GM20431 (cell line): Measurements from ENCODE around the gene SMARCC2.
"Not testable (repeated sequence)": the region's sequence is repeated elsewhere in the genome, so short reads cannot be mapped to it uniquely, and the experiment has no call there.

Experiments
- in situ Hi-C: fragments of 300-500 bp; cut with MseI, MboI; formaldehyde crosslinking; loops from one replicate; pipeline ENCODE4 v1.15.0; 2020; ENCODE audit warnings: low sequenced_read_pairs; ENCODE audit not compliant: unreplicated experiment

The SMARCC2 gene

GRCh38 chr12:56169229-56169759 is 20.0 kb downstream of the SMARCC2 start:
- in situ Hi-C loops, result no loop called here

- in situ Hi-C loops, result no loop called here
Observed at GRCh38 chr12:56165369-56165768, 23.9 kb downstream of the SMARCC2 start.

DNA sequence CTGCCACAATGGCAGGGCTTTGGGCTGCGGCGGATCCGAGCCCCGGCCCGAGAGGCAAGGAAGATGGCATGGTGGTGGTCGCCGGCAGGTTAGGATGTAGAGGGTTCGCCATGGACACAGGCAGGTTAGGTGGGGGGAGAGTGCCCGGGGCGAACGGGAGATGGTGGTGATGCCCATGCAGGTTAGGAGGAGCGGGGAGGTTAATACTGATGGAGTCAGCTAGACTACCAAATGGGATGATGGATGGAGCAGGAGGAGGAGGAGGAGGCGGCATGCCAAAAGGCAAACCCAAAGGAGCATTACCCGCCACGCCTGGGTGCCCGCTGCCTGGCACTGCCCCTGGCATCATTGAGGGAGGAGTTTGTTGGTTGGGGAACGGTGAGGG is 24.9 kb downstream of the SMARCC2 start:
- in situ Hi-C loops, result no loop called here

GRCh38 chr12:56163533-56164344 is 25.5 kb downstream of the SMARCC2 start:
- in situ Hi-C loops, result no loop called here

DNA sequence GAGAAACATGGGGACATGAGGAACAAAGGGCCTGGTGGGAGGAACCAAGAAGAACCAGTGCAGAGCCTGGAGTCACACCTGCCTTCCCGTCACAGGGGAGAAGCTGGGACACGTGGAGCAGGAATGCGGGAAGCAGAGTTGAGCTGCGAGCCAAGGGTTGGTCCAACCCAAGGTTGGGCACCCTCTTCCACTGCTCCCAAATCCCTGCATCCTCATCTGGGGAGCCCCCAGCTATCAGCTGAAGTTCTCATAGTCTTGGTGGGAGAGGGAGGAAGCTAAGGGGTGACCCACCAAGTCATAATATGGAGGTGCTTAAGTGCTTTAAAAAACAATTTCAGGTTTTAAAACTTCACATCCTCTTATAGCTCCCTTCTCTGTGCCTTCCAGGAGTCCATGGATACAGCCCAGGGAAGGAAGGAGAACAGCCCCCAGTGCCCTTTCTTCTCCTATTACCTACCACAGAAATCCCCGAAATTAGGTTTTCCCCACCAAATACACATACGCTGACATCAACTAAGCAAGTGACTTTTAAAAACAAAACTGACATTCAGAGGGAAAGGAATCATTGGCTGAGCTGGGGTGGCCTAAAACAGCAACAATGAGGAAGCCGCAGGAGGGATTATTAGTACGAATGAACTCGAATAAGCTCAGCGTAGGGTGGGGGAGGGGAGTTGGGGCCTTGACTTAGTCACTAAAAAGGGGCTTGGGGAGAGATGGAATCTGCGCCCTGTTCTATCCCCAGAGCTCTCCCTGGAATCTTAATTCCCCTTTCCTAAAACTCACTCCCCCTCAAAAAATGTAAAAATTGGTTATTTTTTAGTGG is 26.6 kb downstream of the SMARCC2 start:
- in situ Hi-C loops, result no loop called here

DNA sequence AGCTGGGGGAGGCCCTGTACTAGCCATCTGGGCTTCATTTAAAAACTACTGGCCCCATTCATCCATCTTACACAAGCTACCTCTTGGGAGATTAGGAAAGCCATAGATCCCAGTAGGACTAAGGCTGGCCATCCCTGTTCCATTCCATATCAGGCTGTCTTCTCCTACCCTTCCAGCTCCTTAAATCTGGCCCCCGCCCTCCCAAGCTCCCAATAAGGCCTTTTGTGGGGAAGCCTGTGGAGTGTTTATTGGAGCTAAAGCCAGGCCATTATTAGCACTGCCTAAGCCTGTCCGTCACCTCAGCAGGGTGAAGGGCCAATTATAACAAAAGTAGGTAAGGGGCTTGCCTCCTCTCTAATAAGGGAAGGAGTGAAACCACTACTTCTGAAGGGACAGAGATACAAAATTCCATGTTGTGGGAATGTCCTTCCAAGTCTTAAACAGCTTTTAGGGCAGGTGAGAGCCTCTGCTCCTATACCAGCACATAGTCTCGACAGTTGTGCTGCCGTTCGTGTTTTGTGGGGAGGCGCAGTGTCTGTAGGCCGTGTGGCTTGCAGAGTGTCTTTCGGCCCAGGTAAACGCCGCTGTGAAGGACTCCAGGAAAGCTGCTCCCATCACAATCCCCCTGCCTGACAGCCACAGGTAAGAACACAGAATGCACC is 27.5 kb downstream of the SMARCC2 start:
- in situ Hi-C loops, result no loop called here

GRCh38 chr12:56160894-56161689 is 28.2 kb downstream of the SMARCC2 start:
- in situ Hi-C loops, result no loop called here

- in situ Hi-C loops, result no loop called here
Observed at GRCh38 chr12:56160193-56160763, 29.0 kb downstream of the SMARCC2 start.

DNA sequence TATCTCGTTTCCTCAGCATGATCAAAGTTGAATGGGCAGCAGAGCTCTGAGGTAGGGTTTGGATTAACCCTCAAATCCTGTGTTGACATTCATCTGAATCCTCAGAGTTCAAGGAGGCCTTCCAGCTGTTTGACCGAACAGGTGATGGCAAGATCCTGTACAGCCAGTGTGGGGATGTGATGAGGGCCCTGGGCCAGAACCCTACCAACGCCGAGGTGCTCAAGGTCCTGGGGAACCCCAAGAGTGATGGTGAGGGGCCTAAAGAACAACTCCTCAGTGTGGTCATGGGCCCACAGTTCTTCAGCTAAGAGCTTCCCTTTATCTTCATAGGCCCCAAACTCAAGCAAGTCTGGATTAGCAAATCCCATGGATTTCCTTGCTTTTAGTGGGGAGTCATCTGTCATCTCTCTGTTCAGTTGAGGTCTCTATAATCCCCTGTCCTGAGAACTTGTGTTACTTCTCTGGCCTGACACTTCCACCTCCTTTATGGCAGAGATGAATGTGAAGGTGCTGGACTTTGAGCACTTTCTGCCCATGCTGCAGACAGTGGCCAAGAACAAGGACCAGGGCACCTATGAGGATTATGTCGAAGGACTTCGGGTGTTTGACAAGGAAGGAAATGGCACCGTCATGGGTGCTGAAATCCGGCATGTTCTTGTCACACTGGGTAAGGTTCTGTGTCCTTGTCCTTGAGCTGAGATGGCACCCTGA is 29.6 kb downstream of the SMARCC2 start:
- in situ Hi-C loops, result no loop called here

DNA sequence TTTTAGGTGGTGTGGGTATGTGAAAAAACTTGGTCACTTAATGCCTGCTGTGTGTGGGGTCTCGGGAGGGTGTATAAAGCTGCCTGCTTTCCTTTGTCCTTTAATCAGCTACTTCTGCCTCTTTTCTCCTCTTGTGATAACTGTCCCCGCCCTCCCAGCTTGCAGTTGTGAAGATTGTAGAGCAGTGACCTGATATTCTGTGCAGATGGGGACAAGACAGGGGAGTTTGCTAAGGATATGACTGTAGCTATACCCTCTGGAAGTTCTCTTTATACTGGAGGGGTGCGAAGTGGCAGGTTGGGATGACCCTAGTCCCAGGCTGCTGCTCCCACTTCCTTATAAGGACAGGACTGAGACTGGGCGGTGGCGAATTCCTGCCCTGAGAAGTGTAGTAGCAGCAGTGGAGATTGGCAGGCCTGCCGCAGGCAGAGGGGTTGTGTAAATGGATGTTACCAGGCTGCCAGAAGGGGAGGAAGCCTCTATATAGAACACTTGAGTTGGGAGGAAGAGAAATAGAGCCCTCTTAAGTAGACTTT is 30.3 kb downstream of the SMARCC2 start:
- in situ Hi-C loops, result no loop called here

- in situ Hi-C loops, result no loop called here
Observed at GRCh38 chr12:56158029-56158925, 31.0 kb downstream of the SMARCC2 start, which contains the start of gene MYL6. Gene MYL6, plus strand, starts transcription at chr12:56158359. Its CDS starts 43 bp downstream, at chr12:56158402.

- in situ Hi-C loops, result no loop called here
Observed at GRCh38 chr12:56157201-56158028, 31.9 kb downstream of the SMARCC2 start.

GRCh38 chr12:56156464-56157200 is 32.7 kb downstream of the SMARCC2 start:
- in situ Hi-C loops, result not testable (repeated sequence)

- in situ Hi-C loops, result no loop called here
Observed at GRCh38 chr12:56155256-56155845, 33.9 kb downstream of the SMARCC2 start.

DNA sequence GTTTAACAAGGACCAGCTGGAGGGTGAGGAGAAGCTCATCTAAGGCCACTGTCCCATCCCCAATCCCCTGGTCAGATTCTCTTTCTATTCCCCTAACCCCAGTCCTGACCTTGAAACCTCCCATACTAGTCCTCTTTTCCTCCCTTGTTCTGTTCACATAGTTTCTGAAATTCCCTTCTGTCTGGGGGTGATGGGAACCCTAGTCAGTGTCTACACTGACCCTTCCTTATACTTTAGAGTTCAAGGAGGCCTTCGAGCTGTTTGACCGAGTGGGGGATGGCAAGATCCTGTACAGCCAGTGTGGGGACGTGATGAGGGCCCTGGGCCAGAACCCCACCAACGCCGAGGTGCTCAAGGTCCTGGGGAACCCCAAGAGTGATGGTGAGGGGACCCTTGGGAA is 34.5 kb downstream of the SMARCC2 start:
- in situ Hi-C loops, result no loop called here
